Osteocyte (in vitro differentiated cells): ENCODE data around the gene FGD4. TPM values are rescaled to one million over a fixed set of nuclear protein-coding genes. Genes with fewer than 3 reads are reported as not detected.

Source experiments
- DNase-seq: peaks from one replicate; pipeline ENCODE4 v3.0.0; 2021; ENCODE audit warnings: mixed read lengths; ENCODE audit not compliant: unreplicated experiment; ENCODE audit errors: extremely low spot score
- H3K27ac Mint-ChIP-seq: one replicate; pipeline ENCODE4 v1.8.0; 2021; ENCODE audit warnings: mild to moderate bottlenecking, mixed read lengths; ENCODE audit not compliant: unreplicated experiment
- H3K27me3 Mint-ChIP-seq: one replicate; pipeline ENCODE4 v1.8.0; 2021; ENCODE audit warnings: mixed read lengths; ENCODE audit not compliant: unreplicated experiment
- H3K36me3 Mint-ChIP-seq: one replicate; pipeline ENCODE4 v1.8.0; 2021; ENCODE audit warnings: mixed read lengths; ENCODE audit not compliant: unreplicated experiment
- H3K4me1 Mint-ChIP-seq: one replicate; pipeline ENCODE4 v1.8.0; 2021; ENCODE audit warnings: mixed read lengths; ENCODE audit not compliant: unreplicated experiment
- H3K4me3 Mint-ChIP-seq: one replicate; pipeline ENCODE4 v1.8.0; 2021; ENCODE audit warnings: mild to moderate bottlenecking, moderate library complexity, mixed read lengths; ENCODE audit not compliant: unreplicated experiment
- H3K9me3 Mint-ChIP-seq: one replicate; pipeline ENCODE4 v1.8.0; 2021; ENCODE audit warnings: mixed read lengths; ENCODE audit not compliant: unreplicated experiment
- total RNA-seq: library from RNA; stranded (reverse); gene quantifications from 2 replicates; pipeline ENCODE4 v1.2.1, GENCODE V29; 2021
- TF ChIP-seq, protein P1 (sequence below): fragments of 200-600 bp; sonication (generic); IDR thresholded peaks from 2 replicates; pipeline ENCODE4 v1.5.0; 2021; ENCODE audit warnings: antibody characterized with exemption, mild to moderate bottlenecking, moderate library complexity

FGD4 gene
- total RNA-seq, 1 donor from 2014 or later, result 8.0 TPM

DNA sequence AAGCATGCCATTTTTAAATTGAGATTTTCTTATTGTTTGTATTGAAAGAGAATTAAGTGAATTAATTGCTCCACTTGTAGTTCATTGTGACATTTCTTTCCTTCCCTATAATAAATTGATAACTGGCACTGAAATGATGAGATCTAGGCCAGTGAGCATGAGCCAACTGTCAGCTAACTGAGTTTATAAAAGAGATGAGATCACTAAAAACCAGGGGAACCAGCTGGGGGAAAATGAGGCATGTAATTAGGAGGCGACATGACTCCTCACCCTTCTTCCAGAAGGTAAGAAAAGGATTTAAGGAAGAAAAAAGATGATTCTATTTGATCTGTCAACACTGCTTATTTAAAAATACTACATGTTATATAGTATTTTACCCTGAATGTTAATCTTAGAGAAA lies 175.2 kb downstream of the FGD4 start:
- Mint-ChIP-seq H3K9me3 (peaks cover 9% of the 10 kb centered on the region), H3K4me3 (no peak overlapping the region), H3K27ac (no peak overlapping the region), H3K36me3 (peaks cover 22% of the 10 kb centered on the region), H3K27me3 (no peaks in the 10 kb centered on the region), H3K4me1 (peaks cover 2% of the 10 kb centered on the region)
- no peak for DNase-seq
- TF ChIP-seq, protein P1, sequence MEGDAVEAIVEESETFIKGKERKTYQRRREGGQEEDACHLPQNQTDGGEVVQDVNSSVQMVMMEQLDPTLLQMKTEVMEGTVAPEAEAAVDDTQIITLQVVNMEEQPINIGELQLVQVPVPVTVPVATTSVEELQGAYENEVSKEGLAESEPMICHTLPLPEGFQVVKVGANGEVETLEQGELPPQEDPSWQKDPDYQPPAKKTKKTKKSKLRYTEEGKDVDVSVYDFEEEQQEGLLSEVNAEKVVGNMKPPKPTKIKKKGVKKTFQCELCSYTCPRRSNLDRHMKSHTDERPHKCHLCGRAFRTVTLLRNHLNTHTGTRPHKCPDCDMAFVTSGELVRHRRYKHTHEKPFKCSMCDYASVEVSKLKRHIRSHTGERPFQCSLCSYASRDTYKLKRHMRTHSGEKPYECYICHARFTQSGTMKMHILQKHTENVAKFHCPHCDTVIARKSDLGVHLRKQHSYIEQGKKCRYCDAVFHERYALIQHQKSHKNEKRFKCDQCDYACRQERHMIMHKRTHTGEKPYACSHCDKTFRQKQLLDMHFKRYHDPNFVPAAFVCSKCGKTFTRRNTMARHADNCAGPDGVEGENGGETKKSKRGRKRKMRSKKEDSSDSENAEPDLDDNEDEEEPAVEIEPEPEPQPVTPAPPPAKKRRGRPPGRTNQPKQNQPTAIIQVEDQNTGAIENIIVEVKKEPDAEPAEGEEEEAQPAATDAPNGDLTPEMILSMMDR, result no peak

DNA sequence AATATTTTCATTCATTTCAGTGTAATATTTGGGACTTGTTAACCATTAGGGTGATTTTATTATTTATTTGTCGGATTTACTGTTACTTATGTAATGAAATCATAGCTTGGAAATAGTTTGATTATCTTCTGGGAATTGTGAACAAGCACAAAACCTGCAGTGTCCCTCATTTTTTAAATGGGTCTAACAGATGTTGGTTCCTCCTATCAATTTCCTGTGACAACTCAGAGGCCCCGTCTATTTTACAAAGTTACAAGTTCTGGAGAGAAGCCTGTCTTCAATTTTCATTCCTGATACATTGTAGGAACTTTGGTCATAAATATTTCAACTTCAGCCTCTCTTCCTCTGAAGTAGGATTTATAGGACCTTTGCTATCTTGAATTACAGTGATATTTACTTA lies 178.0 kb downstream of the FGD4 start:
- no peak overlapping the region for H3K4me3 Mint-ChIP-seq
- DNase-seq, result no peak
- TF ChIP-seq, protein P1, result no peak
- peaks cover 2% of the 10 kb centered on the region for H3K4me1 Mint-ChIP-seq
- H3K9me3 Mint-ChIP-seq, result peaks cover 9% of the 10 kb centered on the region
- no peaks in the 10 kb centered on the region for H3K27me3 Mint-ChIP-seq
- peaks cover 32% of the 10 kb centered on the region for H3K36me3 Mint-ChIP-seq
- H3K27ac Mint-ChIP-seq, result no peak overlapping the region

- DNase-seq, result no peak
- Mint-ChIP-seq H3K27ac (peak overlapping the region; percentile 59), H3K9me3 (no peaks in the 10 kb centered on the region), H3K27me3 (no peaks in the 10 kb centered on the region), H3K4me1 (peaks cover 33% of the 10 kb centered on the region), H3K4me3 (no peak overlapping the region), H3K36me3 (peaks cover 15% of the 10 kb centered on the region)
- TF ChIP-seq, protein P1, result no peak
These were observed 184.2 kb downstream of the FGD4 start for GRCh38 chr12:32583534-32583933.

GRCh38 chr12:32585680-32586079 lies 186.3 kb downstream of the FGD4 start:
- Mint-ChIP-seq H3K4me1 (peaks cover 33% of the 10 kb centered on the region), H3K27ac (peak overlapping the region; percentile 49), H3K27me3 (no peaks in the 10 kb centered on the region), H3K4me3 (peak overlapping the region; percentile 10), H3K9me3 (no peaks in the 10 kb centered on the region), H3K36me3 (peaks cover 6% of the 10 kb centered on the region)
- no peak for DNase-seq
- TF ChIP-seq, protein P1, result no peak

GRCh38 chr12:32586390-32586789 lies 187.0 kb downstream of the FGD4 start:
- Mint-ChIP-seq H3K27me3 (no peaks in the 10 kb centered on the region), H3K4me3 (no peak overlapping the region), H3K4me1 (peaks cover 33% of the 10 kb centered on the region), H3K36me3 (peaks cover 6% of the 10 kb centered on the region), H3K27ac (peak overlapping the region; percentile 25), H3K9me3 (no peaks in the 10 kb centered on the region)
- TF ChIP-seq, protein P1, result no peak
- no peak for DNase-seq
